ENCODE results near the gene TESK1. TPM values are rescaled to one million over a fixed set of nuclear protein-coding genes. Genes with fewer than 3 reads are reported as not detected.
"Not testable (repeated sequence)": the region's sequence is repeated elsewhere in the genome, so short reads cannot be mapped to it uniquely, and the experiment has no call there.

Gene TESK1
- total and polyA plus RNA-seq, 4 donors, result 9.0 to 80.8 (median 44.0) TPM

DNA sequence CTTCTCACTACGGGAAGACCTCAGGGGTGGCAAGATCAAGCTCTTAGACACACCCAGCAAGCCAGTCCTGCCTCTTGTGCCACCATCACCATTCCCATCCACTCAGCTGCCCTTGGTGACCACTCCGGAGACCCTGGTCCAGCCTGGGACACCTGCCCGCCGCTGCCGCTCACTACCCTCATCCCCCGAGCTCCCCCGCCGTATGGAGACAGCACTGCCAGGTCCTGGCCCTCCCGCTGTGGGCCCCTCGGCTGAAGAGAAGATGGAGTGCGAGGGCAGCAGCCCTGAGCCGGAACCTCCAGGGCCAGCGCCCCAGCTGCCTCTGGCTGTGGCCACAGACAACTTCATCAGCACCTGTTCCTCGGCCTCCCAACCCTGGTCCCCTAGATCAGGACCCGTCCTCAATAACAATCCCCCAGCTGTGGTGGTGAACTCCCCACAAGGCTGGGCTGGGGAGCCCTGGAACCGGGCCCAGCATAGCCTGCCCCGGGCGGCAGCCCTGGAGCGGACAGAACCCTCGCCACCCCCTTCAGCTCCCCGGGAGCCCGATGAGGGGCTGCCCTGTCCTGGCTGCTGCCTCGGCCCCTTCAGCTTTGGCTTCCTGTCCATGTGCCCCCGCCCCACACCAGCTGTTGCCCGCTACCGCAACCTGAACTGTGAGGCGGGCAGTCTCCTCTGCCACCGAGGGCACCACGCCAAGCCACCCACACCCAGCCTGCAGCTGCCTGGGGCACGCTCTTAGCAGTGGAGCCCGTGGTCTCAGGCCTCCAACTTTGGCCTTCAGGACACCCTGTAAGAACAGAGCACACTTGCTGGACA lies 4.1 kb downstream of the TESK1 start:
- 90% methylated on average over 31 of the region's 31 CpGs for WGBS (ENCODE audit: insufficient coverage)
- no peaks in the 10 kb centered on the region for H3K9me3 ChIP-seq (ENCODE audit: control insufficient read depth, insufficient read depth, low read length)
- no peaks in the 10 kb centered on the region for H3K27me3 ChIP-seq (ENCODE audit: control insufficient read depth, insufficient read depth, low read length)
- no peak overlapping the region for H3K27ac ChIP-seq (ENCODE audit: low read depth, low read length)
- H3K4me3 ChIP-seq (ENCODE audit: low read depth, low read length), result no peak overlapping the region
- DNase-seq (ENCODE audit: low read depth in 4 of 6, low spot score in 6 of 6), result no peak
- peaks cover 35% of the 10 kb centered on the region for H3K36me3 ChIP-seq (ENCODE audit: control insufficient read depth, insufficient read depth, low read length)
- peaks cover 20% of the 10 kb centered on the region for H3K4me1 ChIP-seq (ENCODE audit: control insufficient read depth, insufficient read depth, low read length)

DNA sequence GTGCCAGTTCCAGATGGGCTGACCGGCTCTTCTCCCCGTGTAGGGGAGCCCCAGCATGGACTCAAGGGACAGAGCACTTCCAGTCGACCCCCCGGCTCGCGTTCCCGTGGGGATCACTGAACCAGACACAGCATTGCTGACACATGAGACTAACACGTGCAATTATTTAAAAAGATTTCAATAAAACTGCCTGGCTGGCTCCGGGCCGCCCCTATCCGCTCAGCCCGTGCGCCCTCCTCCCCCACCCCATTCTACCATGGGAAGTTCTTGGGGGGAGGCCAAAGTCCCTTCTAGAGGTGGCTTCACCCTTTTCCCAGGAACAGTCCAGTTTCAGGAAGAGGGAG lies 4.7 kb downstream of the TESK1 start:
- Histone ChIP-seq H3K27me3 (ENCODE audit: control insufficient read depth, insufficient read depth, low read length) (peaks cover under 1% of the 10 kb centered on the region), H3K36me3 (ENCODE audit: control insufficient read depth, insufficient read depth, low read length) (peaks cover 35% of the 10 kb centered on the region), H3K4me3 (ENCODE audit: low read depth, low read length) (no peak overlapping the region), H3K27ac (ENCODE audit: low read depth, low read length) (no peak overlapping the region), H3K9me3 (ENCODE audit: control insufficient read depth, insufficient read depth, low read length) (no peaks in the 10 kb centered on the region), H3K4me1 (ENCODE audit: control insufficient read depth, insufficient read depth, low read length) (peaks cover 14% of the 10 kb centered on the region)
- WGBS (ENCODE audit: insufficient coverage), result 95% methylated on average over 8 of the region's 13 CpGs
- no peak for DNase-seq (ENCODE audit: low read depth in 4 of 6, low spot score in 6 of 6)

DNA sequence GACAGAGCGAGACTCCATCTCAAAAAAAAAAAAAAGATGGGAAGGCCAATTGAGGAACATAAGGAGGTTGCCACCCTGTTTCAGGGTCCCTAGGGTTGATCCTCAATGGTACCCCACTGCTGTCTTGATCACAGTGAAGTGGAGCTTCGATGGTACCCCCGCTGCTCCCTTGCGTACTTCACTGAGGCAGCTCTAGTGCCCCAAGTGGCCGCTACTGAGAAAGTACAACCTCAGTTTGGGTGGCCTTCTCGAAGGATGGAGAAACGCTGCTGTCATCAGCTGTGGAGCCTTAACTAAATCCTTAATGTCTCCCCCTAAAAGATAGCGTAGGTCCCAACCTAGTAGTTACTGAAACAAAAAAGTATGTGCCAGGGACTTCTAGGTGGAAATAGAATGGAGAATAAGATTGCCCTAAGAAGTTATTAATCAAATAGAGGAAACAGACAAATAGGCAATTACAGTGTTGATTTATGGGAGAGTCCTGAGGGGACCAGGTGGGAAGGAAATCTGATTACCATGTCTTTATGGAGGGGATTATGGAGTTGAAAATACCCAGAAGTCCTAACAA lies 6.3 kb downstream of the TESK1 start:
- H3K27ac ChIP-seq (ENCODE audit: low read depth, low read length), result no peak overlapping the region

DNA sequence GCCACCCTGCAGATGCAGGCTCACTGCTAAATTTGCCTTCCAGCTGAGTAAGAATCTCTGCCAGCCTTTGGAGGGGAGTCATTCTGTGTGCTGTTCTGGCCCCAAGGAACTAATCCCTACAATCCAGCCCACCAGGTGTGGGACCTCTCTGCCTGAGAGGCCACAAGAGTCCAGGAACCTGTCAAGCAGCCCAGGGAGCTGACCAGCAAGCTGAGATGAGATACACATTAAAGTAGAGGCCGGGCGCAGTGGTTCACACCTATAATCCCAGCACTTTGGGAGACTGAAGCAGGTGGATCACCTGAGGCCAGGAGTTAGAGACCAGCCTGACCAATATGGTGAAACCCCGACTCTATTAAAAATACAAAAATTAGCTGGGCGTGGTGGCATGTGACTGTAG lies 7.0 kb downstream of the TESK1 start:
- H3K4me3 ChIP-seq (ENCODE audit: low read depth, low read length); DNase-seq (ENCODE audit: low read depth in 4 of 6, low spot score in 6 of 6); H3K4me1 ChIP-seq (ENCODE audit: control insufficient read depth, insufficient read depth, low read length); H3K9me3 ChIP-seq (ENCODE audit: control insufficient read depth, insufficient read depth, low read length); H3K27ac ChIP-seq (ENCODE audit: low read depth, low read length): not testable (repeated sequence)
- WGBS (ENCODE audit: insufficient coverage), result 86% methylated on average over 4 of the region's 4 CpGs
- Histone ChIP-seq H3K27me3 (ENCODE audit: control insufficient read depth, insufficient read depth, low read length) (peaks cover 23% of the 10 kb centered on the region), H3K36me3 (ENCODE audit: control insufficient read depth, insufficient read depth, low read length) (peaks cover 35% of the 10 kb centered on the region)

More for the DNA sequence above, 6.3 kb downstream of the TESK1 start:
- Histone ChIP-seq H3K4me1 (ENCODE audit: control insufficient read depth, insufficient read depth, low read length) (peaks cover 5% of the 10 kb centered on the region), H3K27me3 (ENCODE audit: control insufficient read depth, insufficient read depth, low read length) (peaks cover 15% of the 10 kb centered on the region), H3K4me3 (ENCODE audit: low read depth, low read length) (no peak overlapping the region), H3K9me3 (ENCODE audit: control insufficient read depth, insufficient read depth, low read length) (no peaks in the 10 kb centered on the region), H3K36me3 (ENCODE audit: control insufficient read depth, insufficient read depth, low read length) (peaks cover 35% of the 10 kb centered on the region)
- 20% methylated on average over 7 of the region's 8 CpGs for WGBS (ENCODE audit: insufficient coverage)
- peak in 3 of 6 donors; percentile 23 to 78 (median 71) for DNase-seq (ENCODE audit: low read depth in 4 of 6, low spot score in 6 of 6)

DNA sequence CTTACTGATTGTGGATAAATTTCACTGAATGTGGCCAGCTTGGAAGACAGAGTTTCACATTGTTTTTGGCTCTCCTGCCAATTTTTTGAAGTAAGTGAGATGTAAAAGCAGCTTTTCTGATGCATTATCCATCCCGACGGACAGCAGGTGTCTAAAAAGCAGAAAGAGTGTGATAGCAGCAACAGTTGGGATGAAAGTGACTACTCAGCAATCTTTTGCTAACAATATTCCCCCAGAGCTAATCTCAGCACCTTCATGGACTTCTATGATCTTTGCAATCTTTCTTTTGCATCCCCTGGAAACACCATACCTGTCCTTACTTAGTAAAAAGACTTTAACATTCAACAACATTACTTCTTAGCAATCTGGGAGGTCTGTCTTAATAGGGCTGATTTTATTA lies 7.8 kb downstream of the TESK1 start:
- H3K4me1 ChIP-seq (ENCODE audit: control insufficient read depth, insufficient read depth, low read length), result peaks cover 11% of the 10 kb centered on the region
- H3K36me3 ChIP-seq (ENCODE audit: control insufficient read depth, insufficient read depth, low read length), result peaks cover 27% of the 10 kb centered on the region
- DNase-seq (ENCODE audit: low read depth in 4 of 6, low spot score in 6 of 6), result no peak
- no peaks in the 10 kb centered on the region for H3K9me3 ChIP-seq (ENCODE audit: control insufficient read depth, insufficient read depth, low read length)
- H3K27ac ChIP-seq (ENCODE audit: low read depth, low read length), result no peak overlapping the region
- WGBS (ENCODE audit: insufficient coverage), result 100% methylated on average over 1 of the region's 2 CpGs
- H3K4me3 ChIP-seq (ENCODE audit: low read depth, low read length), result no peak overlapping the region
- peaks cover 31% of the 10 kb centered on the region for H3K27me3 ChIP-seq (ENCODE audit: control insufficient read depth, insufficient read depth, low read length)

DNA sequence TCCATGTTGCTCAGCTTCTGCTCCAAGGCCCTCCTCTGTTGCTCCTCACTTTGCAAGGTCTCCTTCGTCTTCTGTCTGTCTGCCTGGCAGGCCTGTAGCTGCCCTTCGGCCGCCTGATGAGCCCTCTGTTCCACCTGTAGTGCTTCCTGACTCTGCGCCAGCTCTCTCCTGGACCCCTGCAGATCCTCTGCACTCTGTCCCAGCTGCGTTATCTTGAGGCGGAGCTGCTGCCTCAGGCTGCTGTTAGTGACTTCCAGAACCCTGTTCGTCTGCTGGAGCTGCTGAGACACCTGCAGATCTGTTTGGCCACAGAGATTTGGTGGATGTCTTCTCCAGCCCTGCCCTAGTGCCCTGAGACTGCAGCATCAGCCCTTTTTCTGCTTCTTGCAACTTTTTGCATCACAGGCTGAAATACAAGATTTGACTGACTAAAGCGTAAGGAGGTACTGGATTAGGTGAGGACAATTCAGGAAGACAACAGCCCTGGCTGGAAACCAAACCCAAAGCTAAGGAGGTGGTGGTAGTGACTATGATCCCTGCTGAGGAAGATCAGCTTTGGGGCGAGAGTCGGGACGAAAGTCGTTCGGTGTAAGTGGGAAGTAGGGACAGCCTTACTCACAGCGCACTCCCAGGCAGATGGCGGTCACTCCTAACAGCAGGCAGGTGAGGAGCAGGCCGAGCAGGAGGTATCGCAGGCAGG lies 11.1 kb downstream of the TESK1 start:
- WGBS (ENCODE audit: insufficient coverage), result 52% methylated on average over 17 of the region's 17 CpGs
- no peaks in the 10 kb centered on the region for H3K36me3 ChIP-seq (ENCODE audit: control insufficient read depth, insufficient read depth, low read length)
- H3K27ac ChIP-seq (ENCODE audit: low read depth, low read length), result no peak overlapping the region
- no peak for DNase-seq (ENCODE audit: low read depth in 4 of 6, low spot score in 6 of 6)
- peaks cover 37% of the 10 kb centered on the region for H3K27me3 ChIP-seq (ENCODE audit: control insufficient read depth, insufficient read depth, low read length)
- H3K4me3 ChIP-seq (ENCODE audit: low read depth, low read length), result no peak overlapping the region
- H3K9me3 ChIP-seq (ENCODE audit: control insufficient read depth, insufficient read depth, low read length), result no peaks in the 10 kb centered on the region
- H3K4me1 ChIP-seq (ENCODE audit: control insufficient read depth, insufficient read depth, low read length), result peaks cover 17% of the 10 kb centered on the region

DNA sequence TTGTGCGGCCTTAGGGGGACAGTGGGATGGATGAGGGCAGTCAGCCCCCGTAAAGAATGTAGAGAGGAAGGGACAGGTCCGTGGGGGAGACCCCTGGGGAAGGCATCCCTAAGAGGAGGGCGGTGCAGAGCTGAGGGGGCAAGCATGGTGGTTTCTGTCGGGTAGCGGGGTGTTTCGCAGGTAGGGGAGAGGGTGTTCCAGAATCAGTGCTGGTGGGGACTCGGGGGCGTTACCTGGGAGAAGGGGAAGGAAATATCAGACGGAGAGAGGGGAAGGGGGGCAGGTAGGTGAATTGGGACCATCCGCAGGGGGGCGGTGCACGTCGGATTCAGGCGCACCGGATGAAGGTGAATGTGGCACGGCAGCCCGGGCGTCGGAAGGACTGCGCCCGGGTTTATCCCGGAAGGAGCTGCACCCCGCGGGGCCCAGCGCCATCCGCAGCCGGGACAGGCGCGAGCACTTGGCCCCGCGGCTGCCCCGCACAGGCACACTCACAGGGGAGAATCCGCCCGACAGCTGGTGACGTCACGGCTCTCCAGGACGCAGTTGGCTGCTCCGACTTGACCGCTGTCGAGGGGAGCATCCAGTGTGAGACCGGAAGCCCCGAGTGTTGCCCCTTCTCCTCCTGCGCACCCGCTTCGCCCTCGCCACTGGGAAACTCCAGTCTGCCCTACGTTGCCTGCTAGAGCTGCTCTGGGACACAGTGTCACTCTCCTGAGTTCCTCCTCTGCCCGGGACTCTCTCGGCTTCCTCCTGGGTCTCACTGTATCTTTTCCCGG lies 11.8 kb downstream of the TESK1 start:
- 5% methylated on average over 51 of the region's 51 CpGs for WGBS (ENCODE audit: insufficient coverage)
- no peak overlapping the region for H3K27ac ChIP-seq (ENCODE audit: low read depth, low read length)
- H3K36me3 ChIP-seq (ENCODE audit: control insufficient read depth, insufficient read depth, low read length), result no peaks in the 10 kb centered on the region
- H3K27me3 ChIP-seq (ENCODE audit: control insufficient read depth, insufficient read depth, low read length), result peaks cover 37% of the 10 kb centered on the region
- DNase-seq (ENCODE audit: low read depth in 4 of 6, low spot score in 6 of 6), result peak in 2 of 6 donors; percentile 6 to 42
- H3K4me1 ChIP-seq (ENCODE audit: control insufficient read depth, insufficient read depth, low read length), result peaks cover 17% of the 10 kb centered on the region
- no peaks in the 10 kb centered on the region for H3K9me3 ChIP-seq (ENCODE audit: control insufficient read depth, insufficient read depth, low read length)
- no peak overlapping the region for H3K4me3 ChIP-seq (ENCODE audit: low read depth, low read length)

DNA sequence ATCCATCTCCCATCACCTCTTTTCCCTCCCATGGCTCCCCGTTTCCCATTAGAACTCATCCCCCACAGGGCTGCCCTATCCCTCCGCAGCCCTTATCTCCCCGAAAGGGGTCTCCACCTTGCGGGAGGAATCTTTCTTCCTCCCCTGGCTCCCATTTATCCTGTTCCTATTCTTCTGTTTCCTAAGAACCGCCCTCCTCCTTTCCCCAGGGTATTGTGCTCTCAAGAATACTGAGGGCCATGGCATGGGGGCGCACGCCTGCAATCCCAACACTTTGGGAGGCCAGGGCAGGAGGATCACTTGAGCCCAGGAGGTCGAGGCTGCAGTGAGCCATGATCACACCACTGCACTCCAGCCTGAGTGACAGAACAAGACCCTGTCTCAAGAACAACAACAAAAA lies 12.5 kb downstream of the TESK1 start:
- Histone ChIP-seq H3K27ac (ENCODE audit: low read depth, low read length) (no peak overlapping the region), H3K4me3 (ENCODE audit: low read depth, low read length) (no peak overlapping the region)

DNA sequence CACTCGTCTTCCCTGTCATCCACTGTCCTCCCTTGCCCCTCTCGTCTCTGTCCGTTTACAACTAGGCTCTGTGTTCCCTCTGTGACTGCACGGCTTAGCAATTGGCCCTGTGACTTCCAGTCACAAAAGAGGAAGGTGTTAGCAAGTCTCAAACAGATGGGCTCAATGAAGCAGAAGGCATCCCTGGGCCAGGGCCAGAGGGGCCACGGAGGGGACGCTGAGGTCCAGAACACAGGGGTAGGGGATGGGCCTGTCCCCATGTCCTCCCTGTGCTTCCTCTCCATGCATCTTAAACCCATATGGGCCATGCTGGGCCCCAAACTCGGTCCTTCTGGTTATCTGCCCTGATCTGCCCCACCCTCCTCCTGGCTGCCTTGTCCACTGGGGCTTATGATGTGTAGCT lies 13.3 kb downstream of the TESK1 start, which contains the start of gene CD72:
Gene CD72 (minus strand): TSS at position 89 of the 403 bp plus-strand sequence. CDS start 110 bp downstream, outside the sequence.
- Histone ChIP-seq H3K36me3 (ENCODE audit: control insufficient read depth, insufficient read depth, low read length) (no peaks in the 10 kb centered on the region), H3K9me3 (ENCODE audit: control insufficient read depth, insufficient read depth, low read length) (no peaks in the 10 kb centered on the region), H3K27me3 (ENCODE audit: control insufficient read depth, insufficient read depth, low read length) (peaks cover 37% of the 10 kb centered on the region), H3K4me1 (ENCODE audit: control insufficient read depth, insufficient read depth, low read length) (peaks cover 17% of the 10 kb centered on the region), H3K4me3 (ENCODE audit: low read depth, low read length) (no peak within 1 kb of the TSS), H3K27ac (ENCODE audit: low read depth, low read length) (no peak within 1 kb of the TSS)
- 37% methylated on average over 7 of the region's 7 CpGs for WGBS (ENCODE audit: insufficient coverage)
- DNase-seq (ENCODE audit: low read depth in 4 of 6, low spot score in 6 of 6), result no peak

More for the DNA sequence above, 12.5 kb downstream of the TESK1 start:
- no peaks in the 10 kb centered on the region for H3K9me3 ChIP-seq (ENCODE audit: control insufficient read depth, insufficient read depth, low read length)
- H3K4me1 ChIP-seq (ENCODE audit: control insufficient read depth, insufficient read depth, low read length), result peaks cover 17% of the 10 kb centered on the region
- 53% methylated on average over 8 of the region's 8 CpGs for WGBS (ENCODE audit: insufficient coverage)
- peaks cover 37% of the 10 kb centered on the region for H3K27me3 ChIP-seq (ENCODE audit: control insufficient read depth, insufficient read depth, low read length)
- DNase-seq (ENCODE audit: low read depth in 4 of 6, low spot score in 6 of 6), result no peak
- H3K36me3 ChIP-seq (ENCODE audit: control insufficient read depth, insufficient read depth, low read length), result no peaks in the 10 kb centered on the region
